ENCODE data around the gene NFX1.

Gene NFX1

DNA sequence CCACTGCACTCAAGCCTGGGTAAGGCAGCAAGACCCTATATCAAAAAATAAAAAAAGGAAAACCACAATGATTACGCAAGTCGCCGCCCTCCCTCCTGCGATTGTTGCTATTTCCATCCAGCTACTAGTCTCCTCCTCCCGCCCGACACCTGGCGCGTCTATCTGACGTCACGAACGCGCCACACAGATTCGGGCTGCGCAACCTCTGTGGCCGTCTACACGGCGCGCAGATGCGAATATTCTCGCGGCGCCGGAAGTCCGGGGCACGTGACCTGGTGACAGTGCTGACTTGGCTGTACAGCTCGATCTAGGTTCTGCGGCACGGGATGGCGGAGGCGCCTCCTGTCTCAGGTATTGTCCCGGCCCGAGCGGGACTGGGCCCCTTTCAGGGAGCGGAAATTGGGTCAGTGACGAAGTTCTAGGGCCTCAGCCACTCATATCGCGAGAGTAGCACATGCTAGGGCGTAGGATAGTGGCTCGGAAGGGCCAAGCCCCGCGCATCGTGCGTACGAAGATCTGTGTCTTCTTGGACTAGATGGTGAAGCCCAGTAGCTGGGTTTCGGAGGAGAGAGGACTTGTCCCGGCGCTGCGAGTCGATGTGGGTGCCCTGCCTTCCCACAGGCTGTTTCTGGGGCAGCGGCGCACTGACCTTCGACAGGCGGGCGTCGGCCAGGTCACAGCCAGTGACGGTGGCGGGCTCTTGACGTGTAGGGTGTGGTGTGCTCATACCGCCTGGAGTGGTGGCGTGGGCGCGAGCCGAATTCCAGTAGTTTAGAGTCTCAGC lies at the start of gene NFX1:
TSS of gene NFX1 (plus strand) at position 270 of the 784 bp plus-strand sequence. CDS start at position 327, 57 bp downstream.
- peak; percentile 86 to 94 for DNase-seq

- DNase-seq = no peak
These were observed 49.0 kb upstream of the NFX1 start for GRCh38 chr9:33241298-33241697.

DNA sequence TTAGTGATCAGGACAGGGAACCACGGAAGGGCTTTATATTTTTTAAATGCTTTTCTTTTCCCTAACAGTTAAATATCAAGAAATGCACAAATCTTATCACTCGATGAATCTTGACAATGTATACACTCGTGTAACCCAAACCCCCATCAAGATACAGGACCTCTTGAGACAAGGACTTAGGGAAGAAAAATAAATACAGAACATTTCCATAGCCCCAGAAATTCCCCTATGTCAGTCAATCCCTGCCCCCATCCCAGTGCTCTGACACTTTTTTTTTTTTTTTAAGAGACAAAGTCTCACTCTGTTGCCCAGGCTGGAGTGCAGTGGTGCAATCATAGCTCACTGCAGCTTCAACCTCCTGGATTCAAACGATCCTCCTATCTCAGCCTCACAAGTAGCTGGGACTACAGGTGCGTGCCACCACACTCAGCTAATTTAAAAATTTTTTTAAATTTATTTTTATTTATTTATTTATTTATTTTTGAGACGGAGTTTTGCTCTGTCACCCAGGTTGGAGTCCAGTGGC lies 47.6 kb upstream of the NFX1 start:
- DNase-seq = no peak

GRCh38 chr9:33244137-33244784 lies 46.1 kb upstream of the NFX1 start:
- DNase-seq = no peak

GRCh38 chr9:33245341-33245740 lies 45.0 kb upstream of the NFX1 start:
- no peak for DNase-seq

GRCh38 chr9:33246269-33246860 lies 44.0 kb upstream of the NFX1 start:
- no peak for DNase-seq

- no peak for DNase-seq
These were observed 41.7 kb upstream of the NFX1 start for GRCh38 chr9:33248606-33249005.

DNA sequence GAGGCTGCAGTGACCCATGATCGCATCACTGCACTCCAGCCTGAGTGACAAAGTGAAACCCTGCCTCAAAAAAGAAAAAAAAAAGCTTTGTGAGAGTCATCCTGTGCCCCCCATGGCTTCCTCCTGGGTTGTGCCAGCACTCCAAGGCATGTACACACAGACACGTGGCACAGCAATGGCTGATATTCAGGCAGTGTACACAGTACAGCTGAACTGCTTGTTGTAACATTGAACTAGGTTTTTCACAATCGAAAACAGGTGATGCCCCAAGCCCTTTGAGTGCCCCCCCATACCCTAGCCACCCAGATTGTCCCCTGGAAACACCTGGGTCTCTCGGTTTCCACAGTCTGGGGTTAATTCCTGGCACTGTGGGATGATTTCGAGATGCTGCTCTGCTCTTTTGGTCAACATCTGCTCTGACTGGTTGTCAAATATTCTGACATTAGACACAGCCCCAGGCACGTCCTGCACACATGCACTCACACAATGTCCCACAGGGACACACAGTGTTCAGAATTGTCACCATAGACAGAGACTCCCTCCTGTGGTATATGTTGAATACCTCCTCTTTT lies 41.1 kb upstream of the NFX1 start:
- DNase-seq = no peak

DNA sequence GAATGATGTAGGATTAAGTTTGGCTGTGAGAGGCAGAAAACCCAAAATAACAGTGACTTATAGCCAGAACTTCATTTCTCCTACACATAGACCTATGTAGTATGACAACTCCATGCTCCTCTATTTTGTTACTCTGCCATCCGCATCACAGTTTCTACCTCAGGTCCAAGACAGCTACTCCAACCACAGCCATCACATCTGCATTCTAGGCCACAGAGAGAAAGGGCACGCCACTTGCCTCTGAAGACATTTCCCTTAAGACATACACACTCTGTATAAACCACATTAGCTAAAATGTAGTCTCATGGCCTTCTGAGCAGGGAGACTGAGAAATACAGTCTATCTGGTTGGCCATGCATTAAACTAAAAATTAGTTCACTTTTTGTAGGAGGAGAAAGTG lies 40.3 kb upstream of the NFX1 start:
- no peak for DNase-seq

DNA sequence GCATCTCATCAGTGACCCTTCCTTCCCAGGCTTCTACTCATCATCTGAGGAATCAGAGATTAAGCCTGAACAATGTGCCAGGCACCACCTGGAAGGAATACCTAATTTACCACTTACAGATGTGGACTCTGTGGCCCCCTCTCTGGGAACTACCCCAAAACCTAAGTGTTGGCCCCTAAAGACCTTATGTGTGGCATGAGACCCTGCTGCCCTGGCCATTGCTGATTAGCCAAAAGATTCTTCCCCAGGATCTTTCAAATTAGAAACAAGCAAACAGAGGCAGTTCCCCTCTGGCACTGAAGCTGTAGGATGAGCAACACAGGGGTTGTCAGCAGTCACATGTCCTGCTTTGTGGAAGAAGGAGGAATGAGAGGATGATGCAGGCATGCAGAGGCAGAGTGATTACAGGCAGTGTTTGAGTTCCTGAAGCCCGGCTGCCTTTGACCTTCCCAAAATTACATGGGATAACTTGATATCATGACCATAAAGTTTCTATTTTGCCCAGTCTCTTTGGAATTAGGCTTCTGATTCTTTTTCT lies 39.8 kb upstream of the NFX1 start:
- DNase-seq = no peak

- no peak for DNase-seq
These were observed 36.1 kb upstream of the NFX1 start for GRCh38 chr9:33254211-33254610.

DNA sequence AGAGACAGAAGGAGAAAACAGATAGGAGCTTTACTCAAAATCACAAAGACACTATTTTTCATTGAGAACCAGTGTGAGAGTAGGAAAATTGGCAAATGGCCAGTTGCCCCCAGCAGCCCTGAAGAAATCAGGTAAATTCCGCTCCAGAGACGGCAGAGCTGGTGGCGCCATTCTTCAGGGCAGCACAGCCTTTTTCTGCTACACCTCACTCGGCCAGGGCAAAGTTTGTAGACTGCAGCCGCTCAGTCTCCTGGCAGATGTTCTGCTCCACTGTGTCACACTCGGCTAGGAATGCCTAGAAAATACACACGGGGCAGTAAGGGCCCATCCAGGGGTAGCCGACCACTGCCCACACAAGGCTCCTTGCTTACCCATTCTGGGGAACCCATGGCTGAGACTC lies 35.3 kb upstream of the NFX1 start:
- DNase-seq = no peak

GRCh38 chr9:33255471-33255870 lies 34.8 kb upstream of the NFX1 start:
- DNase-seq = no peak

DNA sequence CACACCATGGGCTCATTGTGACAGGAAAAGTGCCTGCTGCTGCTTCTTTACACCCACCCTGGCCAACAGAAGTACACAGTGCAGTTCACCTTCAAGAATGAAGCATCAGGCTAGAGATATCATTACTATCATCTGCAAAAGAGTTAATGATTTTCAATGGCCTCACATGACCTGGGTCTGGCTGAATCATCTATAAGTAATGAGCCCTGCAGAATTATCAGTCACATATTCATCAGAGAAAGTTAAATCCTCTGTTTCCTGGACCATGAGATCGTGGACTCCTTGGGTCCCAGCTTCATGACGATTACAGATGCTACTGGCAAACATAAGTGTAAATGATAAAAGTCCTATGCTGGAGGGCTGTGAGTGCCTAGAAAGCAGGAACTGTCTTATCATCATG lies 34.1 kb upstream of the NFX1 start:
- DNase-seq = no peak

DNA sequence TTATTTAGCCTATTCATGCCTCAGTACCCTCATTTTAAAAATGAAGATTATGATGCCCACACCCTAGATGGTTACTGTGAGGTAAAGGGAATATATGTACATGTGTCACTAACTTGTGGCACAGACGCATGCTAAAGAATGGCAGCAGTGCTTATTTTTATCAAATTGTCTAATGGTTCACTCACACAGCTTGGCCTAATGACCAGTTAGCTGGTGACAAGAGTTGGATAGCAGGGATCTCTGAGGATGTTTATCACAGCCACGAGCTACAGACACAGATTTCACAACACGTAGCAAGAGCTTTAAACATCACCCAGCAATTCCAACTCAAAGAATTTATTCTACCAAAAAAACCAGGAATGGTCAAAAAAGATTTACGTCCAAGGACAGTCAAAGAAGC lies 33.0 kb upstream of the NFX1 start:
- DNase-seq = no peak

- DNase-seq = no peak
These were observed 29.9 kb upstream of the NFX1 start for GRCh38 chr9:33260372-33260771.

DNA sequence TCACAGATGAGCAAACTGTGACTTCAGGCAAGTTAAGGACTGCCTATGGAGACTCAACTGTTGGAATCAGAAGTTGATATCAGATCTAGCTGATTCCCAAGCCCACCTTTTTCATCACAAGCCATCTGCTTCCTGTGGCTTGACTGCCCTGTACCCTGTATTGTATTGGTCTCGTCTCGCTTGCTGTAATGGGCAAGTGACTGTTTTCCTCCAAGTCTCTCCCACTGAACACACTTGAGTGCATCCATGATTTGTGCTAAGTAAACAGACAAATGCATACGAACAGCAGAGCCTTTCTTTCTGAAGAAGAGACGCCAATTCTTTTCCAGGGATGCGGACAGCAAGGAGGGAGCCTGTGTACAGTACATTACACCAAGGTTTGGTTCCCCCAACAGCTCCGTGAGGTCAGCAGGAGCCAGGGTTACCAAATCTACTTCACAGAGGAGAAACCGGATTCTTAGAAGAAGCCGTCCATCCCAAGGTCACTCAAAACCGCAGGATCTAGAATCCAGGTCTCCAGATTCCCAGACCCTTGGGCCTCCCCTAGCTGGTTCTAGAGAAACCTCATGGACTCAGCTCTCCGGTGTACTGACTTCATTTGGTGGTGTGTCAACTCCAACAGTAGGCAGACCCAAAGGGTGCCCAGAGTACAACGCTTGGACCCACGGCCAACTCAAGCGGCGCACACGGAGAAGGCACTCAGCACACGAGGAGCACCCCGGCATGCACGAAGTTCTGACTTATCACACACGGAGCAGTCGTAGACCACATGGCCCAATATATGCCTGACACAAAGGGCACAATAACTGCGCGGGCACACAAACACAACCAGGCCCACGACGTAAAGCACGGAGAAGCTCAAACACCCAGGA lies 26.9 kb upstream of the NFX1 start:
- peak in 1 of 2 experiments; percentile 44 for DNase-seq

DNA sequence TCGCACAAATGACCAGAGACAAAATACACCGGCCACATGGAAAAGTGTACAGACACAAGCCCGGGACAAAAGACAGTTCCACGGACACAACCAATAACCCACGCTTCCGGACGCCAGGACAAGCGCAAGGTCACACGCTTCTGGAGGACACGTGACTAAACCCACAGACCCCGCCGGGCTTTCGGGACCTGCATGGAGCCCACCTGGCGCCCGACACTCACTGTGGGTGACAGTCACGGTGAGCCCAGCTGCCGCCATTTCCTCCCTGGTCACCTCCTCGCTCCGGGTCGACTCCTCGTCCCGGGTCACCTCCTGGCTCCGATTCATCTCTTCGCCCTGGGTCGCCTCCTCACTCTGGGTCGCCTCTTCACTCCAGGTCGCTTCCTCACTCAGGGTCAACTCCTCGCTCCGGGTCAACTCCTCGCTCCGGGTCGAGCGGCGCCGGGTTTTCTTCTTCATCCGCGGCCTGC lies 26.3 kb upstream of the NFX1 start:
- peak in 1 of 2 experiments; percentile 49 for DNase-seq

DNA sequence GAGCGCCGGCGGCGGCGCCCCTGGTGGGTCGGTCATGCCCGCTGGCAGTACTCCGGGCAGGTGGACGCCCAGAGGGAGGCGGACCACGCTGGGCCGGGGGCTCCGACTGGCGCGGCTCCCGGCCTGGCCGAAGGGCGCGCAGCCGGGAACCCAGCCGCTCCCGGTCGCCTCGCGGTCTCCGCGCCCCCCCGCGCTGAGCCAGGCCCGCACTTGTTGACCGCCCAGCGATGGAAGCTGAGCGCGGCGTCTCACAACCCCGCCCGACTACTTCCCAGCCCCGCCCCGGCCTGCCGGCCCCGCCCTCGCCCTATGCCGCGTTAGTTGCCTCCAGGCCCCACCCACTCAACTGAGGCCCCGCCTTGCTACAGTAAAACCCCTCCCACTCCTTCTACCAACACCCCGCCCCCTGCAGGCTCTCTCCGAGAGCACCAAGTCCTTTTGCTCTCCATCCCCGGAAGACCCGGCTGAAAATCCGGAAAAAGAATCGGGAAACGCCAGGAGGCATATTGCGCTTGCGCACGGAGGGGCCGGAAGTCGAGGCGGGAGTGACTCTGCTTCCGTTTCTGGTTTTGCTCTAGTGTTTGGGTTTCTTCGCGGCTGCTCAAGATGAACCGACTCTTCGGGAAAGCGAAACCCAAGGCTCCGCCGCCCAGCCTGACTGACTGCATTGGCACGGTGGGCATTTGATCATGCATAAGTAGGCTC lies 25.7 kb upstream of the NFX1 start, which contains the start of the genes BAG1 and CHMP5:
TSS of gene BAG1 (minus strand) at position 236 of the 705 bp plus-strand sequence.
TSS of gene CHMP5 (plus strand) at position 577 of the 705 bp plus-strand sequence. CDS start at position 607, 30 bp downstream.
- DNase-seq = peak; percentile 97 to 99

GRCh38 chr9:33265211-33265865 lies 25.0 kb upstream of the NFX1 start:
- no peak for DNase-seq
